ENCODE results near the gene ANAPC7. TPM values are rescaled to one million over a fixed set of nuclear protein-coding genes. Genes with fewer than 3 reads are reported as not detected.
"Not testable (repeated sequence)": the region's sequence is repeated elsewhere in the genome, so short reads cannot be mapped to it uniquely, and the experiment has no call there.

ANAPC7 gene
- polyA plus RNA-seq, 3 donors, result 67.1 to 69.7 (median 69.5) TPM

DNA sequence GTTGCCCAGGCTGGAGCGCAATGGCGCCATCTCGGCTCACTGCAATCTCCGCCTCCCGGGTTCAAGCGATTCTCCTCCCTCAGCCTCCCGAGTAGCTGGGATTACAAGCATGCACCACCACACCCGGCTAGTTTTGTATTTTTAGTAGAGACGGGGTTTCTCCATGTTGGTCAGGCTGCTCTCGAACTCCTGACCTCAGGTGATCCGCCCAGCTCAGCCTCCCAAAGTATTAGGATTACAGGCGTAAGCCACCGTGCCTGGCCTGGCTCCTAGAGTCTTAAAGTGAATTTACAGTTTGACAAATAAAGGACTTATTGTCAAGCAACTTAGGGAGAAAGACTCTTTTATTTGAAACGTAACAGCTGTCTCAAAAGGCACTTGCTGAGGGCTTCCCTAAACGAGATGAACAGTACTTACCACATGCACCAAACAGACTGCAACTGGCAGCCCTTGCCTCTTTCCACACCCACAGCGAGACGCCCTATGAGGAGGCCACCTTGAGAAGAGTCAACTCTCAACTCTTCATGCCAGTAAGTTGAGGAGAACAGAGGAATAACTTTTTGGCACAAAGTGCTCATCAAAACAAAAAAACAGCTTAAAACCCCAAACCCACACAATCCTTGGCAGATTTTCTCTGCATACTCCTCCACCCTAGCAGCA, 25.2 kb downstream of the ANAPC7 start:
- not testable (repeated sequence) for DNase-seq (ENCODE audit: low read depth in 3 of 3, low spot score in 2 of 3)

DNA sequence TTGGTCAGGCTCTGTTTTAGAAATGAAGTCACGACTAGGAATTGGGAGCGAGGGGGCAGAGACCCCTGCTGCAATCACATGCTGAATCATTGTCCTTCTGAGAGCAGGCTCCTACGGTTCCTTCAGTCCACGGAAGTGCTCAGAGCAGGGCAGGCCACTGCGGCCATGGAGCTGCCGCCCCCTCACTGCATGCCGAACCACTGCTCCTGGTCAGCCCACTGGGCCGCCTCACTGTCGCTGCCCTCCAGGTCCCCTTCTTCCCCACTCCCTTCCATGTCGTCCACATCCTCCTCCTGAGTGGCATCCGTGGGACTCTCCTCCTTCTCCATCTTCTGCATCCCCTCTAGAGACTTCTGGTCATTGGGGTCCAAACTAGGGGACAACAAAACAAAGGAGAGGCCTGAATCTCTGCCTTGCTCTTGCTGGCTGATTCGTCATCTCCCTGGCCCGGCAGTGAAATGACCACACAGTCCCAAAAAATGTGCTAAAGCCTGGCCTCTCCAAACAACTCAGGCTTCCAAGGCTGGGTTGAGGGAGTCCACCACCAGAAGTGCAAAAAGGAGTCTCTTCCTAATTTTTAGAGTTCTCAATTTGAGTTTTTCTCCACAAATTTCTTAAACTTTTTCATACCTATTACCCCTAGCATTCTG, 29.4 kb downstream of the ANAPC7 start:
- DNase-seq (ENCODE audit: low read depth in 3 of 3, low spot score in 2 of 3), result no peak

DNA sequence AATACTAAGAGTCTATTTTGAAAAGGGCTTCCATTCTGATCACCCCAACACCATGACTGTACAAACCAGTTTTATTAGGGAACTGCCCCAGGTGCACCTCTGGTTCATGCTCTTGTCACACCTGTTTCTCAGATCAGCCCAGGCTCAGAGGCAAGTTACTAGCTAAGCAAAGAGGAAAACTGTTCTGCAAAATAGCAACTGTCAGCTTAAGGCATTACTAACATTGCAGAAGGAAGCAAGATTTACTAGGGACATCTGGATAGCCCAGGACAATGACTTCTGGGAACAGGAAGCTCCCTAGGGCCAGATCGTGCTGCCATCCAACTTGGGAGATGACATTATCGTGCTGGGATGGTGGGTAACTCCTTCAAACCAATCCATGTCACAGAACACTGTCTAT, 30.1 kb downstream of the ANAPC7 start:
- no peak for DNase-seq (ENCODE audit: low read depth in 3 of 3, low spot score in 2 of 3)

DNA sequence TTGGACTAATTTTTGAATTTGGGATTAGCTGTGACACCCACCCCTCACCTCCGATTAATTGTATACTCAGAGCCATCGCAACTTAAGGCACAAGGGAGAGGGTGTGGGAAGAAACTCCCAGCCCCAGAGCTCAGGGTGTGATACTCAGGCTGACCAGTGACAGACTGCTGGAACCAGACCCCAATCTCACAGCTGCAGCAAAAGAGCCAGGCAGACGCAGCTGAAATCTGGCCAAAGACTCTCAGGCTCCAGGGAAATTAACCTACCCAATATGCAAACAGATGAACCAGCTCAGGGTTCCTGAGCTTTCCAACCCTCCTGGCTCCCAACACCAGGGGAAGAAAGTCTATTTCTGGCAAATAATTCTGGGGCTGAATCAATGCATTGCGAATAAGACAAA, 30.5 kb downstream of the ANAPC7 start:
- DNase-seq (ENCODE audit: low read depth in 3 of 3, low spot score in 2 of 3), result no peak

DNA sequence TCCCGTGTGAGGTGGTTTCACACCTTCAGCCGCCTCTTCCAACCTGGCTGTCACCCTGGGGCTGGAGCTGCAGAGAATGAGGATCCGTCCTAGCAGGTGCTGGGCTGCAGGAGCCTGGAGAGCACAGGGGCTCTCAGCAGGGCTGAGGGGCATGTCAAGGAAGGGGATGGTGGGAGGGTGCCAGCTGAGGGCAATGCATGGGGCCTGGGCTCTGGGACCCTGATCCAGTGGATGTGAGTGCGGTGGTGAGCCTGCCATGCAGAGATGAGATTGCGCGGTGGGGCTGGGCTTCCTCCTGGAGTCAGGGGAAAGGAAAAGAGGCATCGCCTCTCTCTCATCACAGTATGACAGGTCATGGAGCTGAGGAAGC, 31.5 kb downstream of the ANAPC7 start:
- no peak for DNase-seq (ENCODE audit: low read depth in 3 of 3, low spot score in 2 of 3)

DNA sequence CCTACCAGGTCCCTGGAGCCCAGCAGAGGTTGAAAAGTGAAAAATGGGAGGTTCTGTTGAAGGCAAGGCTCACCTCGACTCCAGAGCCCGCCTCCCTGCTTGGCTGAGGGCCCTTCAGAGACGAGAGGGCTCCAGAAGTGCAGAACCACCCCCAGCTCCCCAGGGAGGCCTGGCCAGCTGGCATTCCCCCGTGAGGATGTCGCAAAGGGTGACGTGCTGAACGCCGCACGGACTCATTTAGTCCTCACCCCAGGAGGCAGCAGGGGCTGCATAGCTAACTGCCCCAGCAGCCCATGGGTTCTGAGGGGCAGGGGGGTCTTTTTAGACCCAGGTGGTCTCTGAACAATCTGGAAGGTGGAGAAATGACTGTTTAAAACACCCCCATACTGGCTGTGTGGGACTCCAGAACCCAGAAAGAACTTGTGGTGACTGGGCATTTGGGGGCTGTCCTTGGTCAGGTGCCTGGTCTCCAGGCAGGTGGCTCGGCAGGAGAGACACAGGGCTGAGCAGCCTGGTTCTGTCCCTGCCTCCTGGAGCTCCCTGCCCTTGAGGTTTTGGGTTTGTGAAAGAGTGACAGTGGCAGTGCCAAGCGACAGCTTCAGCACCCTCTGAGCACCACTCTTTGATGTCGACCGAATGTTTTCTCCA, 32.0 kb downstream of the ANAPC7 start:
- no peak for DNase-seq (ENCODE audit: low read depth in 3 of 3, low spot score in 2 of 3)

DNA sequence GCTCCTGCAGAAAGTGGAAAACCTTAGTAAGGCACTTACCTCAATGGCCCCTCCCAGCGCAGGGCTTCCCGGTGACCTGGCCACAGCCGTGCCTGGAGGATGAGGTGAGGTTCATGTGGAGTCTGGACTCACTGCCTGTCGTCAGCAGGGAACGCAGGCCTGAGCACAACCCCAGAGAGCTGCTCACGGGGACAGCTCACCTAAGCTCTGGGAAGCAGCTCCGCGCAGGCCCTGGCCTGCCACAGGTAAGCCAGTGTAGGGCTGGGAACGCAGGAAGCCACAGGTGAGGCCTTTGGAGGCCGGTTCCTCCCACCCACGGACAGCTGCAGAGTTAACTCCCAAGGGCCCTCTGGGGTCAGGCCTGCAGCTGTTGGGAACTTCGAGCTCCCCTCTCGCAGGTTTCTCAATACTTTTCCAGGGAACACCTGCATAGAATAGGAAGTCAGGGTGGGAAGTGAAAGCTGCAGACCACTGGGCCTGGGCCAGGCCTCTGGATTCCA, 32.7 kb downstream of the ANAPC7 start:
- DNase-seq (ENCODE audit: low read depth in 3 of 3, low spot score in 2 of 3), result no peak

DNA sequence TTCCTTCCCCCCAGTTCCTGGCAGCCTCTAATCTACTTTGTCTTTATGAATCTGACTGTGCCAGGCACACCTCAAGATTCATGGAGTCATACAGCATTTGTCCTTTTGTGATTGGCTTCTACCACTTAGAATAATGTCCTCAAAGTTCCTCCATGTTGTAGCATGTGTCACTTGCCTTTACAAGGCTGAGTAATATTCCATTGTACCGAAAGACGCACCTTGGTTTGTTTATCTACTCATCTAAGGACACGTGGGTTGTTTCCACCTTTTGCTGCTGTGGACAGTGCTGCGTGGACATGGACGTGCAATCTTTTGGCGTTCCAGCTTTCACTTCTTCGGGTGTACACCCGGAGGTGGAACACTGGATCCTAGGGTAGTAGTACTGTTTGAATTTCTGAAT, 33.5 kb downstream of the ANAPC7 start:
- no peak for DNase-seq (ENCODE audit: low read depth in 3 of 3, low spot score in 2 of 3)

DNA sequence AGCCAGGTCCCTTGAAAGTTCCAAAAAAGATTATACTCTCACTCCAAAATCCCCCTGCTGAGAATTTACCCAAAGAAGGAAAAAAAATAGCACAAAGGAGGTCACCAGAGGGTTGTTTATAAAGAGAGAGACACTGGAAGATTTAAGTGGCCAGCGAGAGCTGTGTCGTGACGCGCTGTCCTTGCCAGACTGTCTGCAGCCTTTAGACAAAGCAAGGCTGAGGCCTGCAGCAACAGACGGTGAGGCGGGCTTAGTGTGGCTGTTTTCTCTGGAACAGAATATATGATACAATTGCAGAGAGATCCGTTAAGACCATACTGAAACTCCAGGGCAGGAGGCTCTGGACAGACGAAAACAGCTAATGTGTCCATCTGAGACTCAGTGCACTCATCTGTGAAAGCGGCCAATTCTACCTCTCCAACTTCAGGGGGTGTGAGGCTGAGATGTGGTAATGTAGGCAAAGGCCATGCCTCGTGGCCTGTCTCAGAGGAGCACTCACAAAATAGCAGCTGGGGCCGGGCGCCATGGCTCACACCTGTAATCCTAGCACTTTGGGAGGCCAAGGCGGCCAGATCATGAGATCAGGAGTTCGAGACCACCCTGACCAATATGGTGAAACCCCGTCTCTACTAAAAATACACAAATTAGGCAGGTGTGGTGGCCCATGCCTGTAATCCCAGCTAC, 36.2 kb downstream of the ANAPC7 start:
- DNase-seq (ENCODE audit: low read depth in 3 of 3, low spot score in 2 of 3), result no peak

DNA sequence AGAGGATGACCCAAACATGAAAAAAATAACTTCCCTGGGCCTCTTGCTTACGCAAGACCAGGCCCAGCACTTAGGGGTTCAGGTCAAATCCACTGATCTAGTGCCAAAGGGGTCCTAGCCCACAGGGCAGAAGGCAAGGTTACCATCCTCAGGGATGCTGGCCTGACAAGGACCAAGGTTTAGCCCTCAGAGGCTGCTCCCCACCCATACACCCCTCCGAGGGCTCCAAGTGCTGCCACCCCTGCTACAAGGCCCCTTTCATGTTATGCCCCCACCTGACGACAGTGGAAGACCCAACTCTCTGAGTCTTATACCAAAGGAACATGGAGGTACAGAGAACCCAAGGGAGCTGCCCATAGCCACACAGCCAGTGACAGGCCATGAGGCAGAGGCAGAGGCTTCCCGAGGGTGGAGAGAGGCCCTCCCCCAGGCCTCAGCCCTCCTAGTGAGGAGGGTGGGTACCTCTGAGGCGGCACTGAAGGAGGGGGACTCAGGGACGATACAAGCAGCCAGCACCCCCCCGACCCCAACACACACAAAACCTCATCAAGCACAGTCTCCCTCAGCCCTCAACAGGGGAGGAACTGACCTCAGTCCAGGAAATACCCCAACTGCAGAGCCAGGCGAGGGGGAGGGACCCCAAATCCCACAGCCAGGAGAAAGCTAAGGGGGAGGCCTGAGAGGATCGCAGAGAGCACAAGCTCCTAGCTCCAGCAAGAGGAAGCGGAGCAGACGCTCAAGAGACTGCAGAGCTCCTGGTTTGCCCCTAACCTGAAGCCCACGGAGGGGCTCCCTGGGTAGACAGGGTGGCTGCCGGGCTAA, 37.0 kb downstream of the ANAPC7 start:
- DNase-seq (ENCODE audit: low read depth in 3 of 3, low spot score in 2 of 3), result no peak

DNA sequence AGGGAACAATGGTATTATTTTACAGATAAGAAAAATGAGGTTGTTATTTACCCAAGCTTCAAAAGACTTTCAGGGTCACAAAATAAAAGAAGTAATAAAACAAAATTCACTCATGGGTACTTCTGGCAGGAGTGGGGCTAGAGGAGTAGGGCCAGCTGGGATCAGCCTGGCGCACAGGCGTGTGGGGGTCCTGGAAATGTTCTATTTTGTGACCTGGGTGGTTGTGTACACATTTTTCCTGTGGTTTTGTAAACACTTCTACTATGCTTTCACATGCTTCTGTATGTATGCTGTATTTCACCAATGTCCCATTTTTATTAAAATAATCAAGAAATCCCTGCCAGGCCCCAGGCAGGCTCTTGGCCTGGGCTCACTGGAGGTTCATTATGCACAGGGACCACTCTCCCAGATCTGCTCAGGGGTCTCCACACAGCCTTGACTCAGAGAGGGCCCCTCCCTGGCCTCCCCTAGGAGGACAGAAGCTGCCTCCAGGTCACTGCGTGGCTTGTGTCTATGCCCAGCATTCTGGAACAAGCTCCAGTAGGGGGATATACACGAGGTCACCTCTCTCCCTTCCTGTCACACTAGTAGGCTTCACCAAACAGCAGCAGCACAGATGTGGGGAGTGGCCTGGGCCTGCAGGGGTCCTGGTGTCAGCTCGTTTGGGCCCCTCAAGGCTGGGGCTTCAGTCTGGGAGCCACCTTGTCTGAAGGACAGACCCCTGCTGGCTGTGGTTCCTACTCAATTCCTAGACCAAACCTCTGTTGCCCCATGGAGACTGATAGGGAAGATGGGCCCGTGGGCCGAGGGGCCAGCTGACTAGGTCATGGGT, 37.8 kb downstream of the ANAPC7 start:
- no peak for DNase-seq (ENCODE audit: low read depth in 3 of 3, low spot score in 2 of 3)

DNA sequence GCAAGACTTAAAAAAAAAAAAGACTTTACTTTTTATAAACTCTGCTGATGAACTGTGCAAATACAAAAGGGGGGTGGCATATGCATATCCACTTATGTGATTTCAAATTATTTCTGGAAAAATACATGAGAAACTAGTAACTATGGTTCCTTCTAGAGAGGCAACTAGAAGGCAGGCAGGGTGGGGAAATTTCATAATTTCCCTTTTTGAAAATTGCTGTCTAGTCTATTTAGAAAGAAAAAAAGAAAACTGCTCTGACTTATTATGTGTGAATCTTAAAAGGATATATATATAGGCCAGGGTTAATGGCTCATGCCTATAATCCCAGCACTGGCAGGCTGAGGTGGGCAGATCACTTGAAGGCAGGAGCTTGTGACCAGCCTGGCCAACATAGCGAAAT, 42.3 kb downstream of the ANAPC7 start:
- DNase-seq (ENCODE audit: low read depth in 3 of 3, low spot score in 2 of 3), result no peak

DNA sequence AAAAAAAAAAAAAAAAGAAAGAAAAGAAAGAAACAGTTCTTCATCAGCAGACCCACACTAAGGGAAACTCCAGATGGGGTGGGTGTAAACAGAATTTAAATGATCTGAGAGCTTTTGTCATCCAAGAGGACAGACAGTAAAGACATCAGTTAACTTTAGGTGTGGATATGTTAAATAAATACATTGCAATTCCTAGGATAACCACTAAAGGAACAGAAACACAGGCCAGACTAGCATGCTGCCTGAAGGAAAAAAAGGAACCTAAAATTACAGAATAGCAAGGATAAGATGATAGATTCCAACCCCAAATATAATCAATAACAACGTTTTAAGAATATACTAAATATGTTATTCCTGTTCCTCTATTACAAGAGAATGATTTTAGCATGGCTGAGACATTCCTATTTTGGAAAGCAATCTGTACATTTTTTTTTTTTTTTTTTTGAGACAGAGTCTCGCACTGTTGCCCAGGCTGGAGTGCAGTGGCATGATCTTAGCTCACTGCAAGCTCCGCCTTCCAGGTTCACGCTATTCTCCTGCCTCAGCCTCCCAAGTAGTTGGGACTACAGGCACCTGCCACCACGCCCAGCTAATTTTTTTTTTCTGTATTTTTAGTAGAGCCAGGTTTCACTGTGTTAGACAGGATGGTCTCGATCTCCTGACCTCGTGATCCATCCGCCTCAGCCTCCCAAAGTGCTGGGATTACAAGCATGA, 45.0 kb downstream of the ANAPC7 start:
- not testable (repeated sequence) for DNase-seq (ENCODE audit: low read depth in 3 of 3, low spot score in 2 of 3)

DNA sequence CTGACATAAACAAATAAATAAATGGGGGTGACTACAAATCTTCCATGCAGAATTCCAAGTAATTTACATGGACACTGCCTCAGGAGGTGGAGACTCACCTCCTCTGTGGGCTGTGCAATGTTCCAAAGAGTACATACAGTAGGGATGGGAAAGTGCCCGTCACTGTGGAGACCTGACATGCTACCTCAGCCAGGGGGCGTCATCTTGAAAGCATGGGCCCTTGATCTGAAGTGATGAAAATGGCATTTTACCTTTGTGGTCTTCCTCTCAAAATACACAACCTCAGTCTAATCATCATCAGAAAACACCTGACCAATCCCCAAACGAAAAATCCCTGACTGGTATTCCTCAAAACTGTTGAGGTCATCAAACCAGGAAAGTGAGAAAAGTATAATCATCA, 48.4 kb downstream of the ANAPC7 start:
- no peak for DNase-seq (ENCODE audit: low read depth in 3 of 3, low spot score in 2 of 3)

DNA sequence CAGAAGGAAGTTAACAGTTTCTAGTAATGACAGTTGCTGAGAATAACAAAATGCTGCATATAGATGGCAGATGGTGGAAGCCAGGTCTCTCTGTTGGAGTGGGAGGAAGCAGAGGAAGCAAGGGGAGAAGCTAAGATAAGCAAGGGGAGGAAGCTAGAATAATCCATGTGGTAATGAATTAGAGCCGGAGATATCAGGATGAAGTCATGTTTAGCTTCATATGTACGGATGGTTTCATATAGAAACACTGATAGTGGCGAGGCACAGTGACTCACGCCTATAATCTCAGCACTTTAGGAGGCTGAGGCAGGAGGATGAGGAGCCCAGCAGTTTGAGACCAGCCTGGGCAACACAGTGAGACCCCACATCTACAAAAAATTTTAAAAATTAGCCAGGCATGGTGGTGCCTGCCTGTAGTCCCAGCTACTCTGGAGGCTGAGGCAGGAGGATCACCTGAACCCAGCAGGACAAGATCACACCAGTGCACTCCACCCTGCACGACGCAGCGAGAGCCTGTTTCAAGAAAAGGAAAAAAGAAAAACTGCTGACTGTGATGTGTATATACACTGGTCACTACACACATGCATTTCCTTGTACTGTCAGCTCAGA, 49.2 kb downstream of the ANAPC7 start:
- DNase-seq (ENCODE audit: low read depth in 3 of 3, low spot score in 2 of 3), result no peak

DNA sequence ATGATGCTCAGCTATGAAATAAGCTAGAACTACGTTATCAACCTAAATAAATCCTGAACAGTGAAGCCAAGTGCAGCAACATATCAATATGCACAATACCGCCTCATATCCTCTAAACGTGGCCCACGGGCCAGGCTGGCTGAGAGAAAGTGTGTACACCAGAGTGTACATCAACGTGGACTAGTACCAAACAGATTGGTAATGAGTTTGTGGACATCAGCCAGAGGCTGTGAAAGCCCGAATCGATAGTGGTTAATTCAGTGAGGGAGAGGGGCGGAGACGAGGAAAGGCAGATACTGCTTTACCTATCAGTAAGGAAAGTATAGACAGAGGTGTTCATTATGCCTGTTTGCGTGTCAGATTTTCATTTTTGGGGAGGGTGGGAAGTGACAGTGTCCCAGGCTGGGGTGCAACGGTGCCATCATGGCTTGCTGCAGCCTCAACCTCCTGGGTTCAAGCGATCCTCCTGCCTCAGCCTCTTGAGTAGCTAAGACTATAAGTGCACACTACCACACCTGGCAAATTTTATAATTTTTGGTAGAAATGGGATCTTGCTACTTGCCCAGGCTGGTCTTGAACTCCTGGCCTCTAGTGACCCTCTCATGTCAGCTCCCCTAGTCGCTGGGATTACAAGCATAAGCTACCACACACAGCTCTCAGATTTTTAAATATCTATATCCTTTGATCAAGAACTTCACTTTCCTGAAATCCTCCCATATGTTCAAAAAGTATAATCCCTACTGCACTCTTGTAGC, 50.1 kb downstream of the ANAPC7 start:
- no peak for DNase-seq (ENCODE audit: low read depth in 3 of 3, low spot score in 2 of 3)

DNA sequence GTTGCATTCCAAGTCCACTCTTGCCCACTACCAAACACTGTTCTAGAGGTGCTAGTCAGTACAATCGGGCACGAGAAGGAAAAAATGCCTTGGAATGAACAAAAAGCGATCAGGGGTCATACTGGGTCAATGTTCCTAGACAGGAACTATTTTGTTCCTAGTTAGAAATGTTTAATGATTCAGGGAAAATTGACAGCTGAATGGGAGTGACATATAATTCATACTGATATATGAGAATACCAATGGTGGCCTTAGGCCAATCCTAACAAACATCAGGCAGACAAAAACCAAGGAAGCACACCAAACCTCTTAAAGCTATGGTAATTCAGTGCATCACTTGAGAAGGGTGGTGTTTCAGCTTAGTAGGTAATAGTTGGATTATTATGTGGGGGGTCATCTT, 51.1 kb downstream of the ANAPC7 start:
- no peak for DNase-seq (ENCODE audit: low read depth in 3 of 3, low spot score in 2 of 3)

DNA sequence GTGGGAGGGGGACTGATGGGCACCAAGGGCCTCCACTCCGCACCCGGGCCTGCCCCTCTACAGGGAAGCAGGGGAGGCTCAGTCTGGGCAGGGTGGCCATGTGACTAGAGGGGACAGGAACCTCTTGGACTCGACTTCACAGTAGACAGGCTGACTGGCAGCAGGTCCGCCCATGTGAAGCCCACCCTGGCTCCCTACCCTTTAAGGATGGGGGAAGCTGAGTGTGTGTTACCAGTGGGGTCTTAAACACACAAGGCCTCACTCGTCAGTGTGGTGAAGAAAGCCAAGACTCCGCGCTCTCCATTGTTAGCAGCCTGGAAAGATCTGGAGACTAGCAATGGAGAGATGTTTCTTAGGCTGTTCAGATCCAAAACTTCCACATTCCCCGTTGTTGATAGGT, 52.4 kb downstream of the ANAPC7 start:
- no peak for DNase-seq (ENCODE audit: low read depth in 3 of 3, low spot score in 2 of 3)
